ENCODE data around the gene GMEB2.
"Not testable (repeated sequence)": the region's sequence is repeated elsewhere in the genome, so short reads cannot be mapped to it uniquely, and the experiment has no call there.

GMEB2 gene

DNA sequence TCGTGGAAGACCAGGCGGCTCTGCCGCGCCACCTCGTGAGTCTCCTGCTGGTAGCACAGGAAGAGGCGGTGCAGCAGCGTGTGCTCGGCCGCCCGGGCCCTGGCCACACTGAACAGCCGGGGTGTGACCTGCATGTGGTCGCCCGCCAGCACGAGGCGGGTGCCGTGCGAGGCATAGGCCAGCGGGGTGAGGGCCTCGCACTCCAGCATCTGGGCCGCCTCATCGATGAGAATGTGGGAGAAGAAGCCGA lies 59.8 kb downstream of the GMEB2 start:
- TF ChIP-seq ZNF274 (IDR thresholded peaks at IDR 0.05; ENCODE audit: low read depth, low read length) = no peak
- no peak overlapping the region for H3K4me3 ChIP-seq (ENCODE audit: low read length)

GRCh38 chr20:63566395-63567135 lies 60.3 kb downstream of the GMEB2 start:
- TF ChIP-seq ZNF274 (IDR thresholded peaks at IDR 0.05; ENCODE audit: low read depth, low read length) = no peak

DNA sequence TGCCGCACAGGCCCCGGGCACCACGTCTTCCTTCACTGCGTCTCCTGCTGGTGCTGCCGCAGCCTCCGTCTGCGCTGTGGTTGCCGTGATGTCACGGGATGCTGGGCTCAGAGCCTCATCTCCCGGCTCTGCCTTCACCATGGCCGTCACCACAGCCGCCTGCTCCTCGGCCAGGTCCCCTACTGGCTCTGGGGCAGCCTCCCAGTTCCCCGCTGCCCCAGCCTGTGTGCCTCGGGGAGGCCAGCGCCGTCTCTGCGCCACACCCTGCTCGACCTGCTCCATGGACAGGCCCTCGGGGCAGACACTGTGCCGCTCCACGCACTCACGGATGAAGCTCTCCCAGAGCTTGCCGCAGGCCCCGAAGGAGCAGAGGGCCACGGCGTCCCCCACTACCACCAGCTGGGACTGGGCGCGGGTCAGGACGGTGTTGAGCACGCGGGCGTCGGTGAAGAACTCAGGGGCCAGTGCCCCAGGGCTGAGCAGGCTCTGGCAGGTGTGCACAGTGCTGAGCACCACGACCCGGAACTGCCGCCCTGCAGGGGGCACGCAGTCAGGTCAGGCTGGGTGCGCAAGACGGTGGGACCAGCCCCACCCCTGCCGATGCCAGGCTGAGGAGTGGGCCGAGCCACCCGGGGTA lies 61.1 kb downstream of the GMEB2 start:
- no peak overlapping the region for H3K4me3 ChIP-seq (ENCODE audit: low read length)
- no peak for TF ChIP-seq ZNF274 (IDR thresholded peaks at IDR 0.05; ENCODE audit: low read depth, low read length)

More at GRCh38 chr20:63566395-63567135, 60.3 kb downstream of the GMEB2 start:
- no peak overlapping the region for H3K4me3 ChIP-seq (ENCODE audit: low read length)

DNA sequence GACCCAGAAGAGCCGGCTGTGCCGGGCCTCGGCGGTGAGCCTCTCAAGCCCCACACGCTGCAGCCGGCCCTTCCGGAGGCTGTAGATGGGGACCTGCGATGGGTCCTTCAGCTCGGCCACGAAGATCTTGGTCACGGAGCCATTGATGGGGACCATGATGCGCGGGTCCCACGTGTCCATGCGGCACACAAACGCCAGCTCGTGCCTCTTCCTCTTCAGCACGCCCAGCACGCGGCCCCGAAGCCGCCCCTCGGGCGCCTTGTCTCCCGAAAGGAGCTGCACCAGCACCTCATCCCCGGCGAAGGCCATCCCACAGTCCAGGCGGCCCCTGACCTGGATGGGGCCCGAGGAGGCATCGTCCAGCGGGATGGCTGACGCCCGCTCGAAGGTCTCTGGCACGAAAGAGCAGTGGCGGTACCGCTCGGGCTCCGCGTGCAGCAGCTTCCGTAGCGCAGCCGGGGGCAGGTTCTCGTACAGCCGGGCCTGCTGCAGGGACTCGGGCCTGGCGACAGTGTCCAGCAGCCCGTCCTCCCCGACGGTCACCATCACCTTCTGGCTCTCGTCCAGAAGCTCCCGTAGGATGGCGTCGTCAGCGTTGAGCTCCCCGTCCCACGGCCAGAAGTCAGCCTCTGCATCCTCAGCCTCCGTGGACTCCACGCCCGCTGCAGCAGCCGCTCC lies 61.7 kb downstream of the GMEB2 start:
- TF ChIP-seq ZNF274 (IDR thresholded peaks at IDR 0.05; ENCODE audit: low read depth, low read length) = no peak
- H3K4me3 ChIP-seq (ENCODE audit: low read length) = no peak overlapping the region

- H3K4me3 ChIP-seq (ENCODE audit: low read length) = no peak overlapping the region
- TF ChIP-seq ZNF274 (IDR thresholded peaks at IDR 0.05; ENCODE audit: low read depth, low read length) = no peak
These were observed 62.7 kb downstream of the GMEB2 start for GRCh38 chr20:63564036-63564810.

DNA sequence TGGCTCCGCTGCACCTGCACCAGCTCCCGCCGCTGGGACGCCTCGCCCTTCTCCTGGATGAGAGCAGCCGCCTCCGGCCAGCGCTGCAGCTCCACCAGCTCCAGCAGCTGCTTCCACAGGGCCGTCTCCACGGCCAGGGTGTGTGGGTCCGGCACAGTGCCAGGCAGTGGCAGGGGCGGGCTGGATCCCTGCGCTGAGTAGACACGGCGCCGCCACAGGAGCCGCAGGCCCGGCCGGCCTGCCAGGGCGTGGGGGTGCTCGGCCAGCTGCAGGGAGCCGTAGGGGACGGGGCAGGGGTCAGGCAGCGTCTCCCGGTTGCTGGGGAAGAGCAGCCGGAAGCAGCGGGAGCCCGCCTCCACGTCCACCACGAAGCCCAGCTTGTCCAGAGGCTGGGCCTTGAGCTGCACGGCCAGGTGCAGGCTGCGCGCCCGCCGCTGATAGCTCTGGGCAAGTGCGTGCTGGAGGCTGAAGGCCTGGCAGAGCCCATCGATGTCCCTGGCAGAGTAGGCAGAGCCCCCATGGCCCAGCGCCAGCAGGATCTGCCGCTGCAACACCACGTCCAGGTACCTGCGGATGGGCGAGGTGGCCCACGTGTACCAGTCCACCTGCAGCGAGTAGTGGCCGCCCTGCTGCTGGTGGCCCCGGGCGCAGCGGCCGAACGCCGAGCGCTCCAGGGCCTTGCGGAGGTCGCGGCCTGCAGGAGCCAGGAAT lies 63.5 kb downstream of the GMEB2 start:
- no peak overlapping the region for H3K4me3 ChIP-seq (ENCODE audit: low read length)
- TF ChIP-seq ZNF274 (IDR thresholded peaks at IDR 0.05; ENCODE audit: low read depth, low read length) = no peak

DNA sequence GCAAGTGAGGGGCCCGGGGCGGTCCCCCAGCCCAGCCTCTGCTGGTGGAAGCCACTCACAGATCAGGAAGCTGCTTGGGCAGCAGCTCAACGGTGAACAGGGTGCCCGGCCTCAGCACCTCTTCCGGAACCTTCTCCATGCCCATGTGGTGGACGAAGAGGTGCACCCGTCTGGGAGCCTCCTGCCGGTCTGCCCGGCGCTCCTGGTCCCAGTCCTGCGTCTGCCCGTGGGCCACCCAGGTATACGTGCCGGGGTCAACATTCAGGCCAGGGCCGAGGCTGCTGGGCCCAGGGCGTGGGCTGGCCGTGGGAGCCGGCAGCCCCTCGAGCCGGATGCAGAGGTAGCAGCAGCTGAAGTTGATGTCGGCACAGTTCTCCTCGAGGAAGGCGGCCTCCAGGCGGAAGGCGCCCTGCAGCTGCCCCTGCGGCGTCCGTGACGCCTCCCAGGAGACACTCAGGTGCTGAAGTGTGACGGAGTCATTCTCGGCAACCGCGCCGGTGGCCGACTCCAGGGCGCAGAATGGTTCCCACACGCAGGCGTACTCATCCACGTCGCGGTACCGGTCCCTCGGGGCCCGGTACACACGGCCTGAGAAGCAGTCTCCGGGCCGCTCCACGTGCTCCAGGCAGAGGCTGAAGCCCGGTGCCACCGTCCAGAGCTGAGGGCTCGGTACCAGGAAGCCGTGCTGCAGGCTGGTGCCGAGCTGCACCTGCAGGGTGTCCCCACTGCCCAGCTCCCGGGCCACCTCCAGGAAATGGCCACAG lies 64.3 kb downstream of the GMEB2 start:
- H3K4me3 ChIP-seq (ENCODE audit: low read length) = no peak overlapping the region
- no peak for TF ChIP-seq ZNF274 (IDR thresholded peaks at IDR 0.05; ENCODE audit: low read depth, low read length)

GRCh38 chr20:63561624-63562396 lies 65.1 kb downstream of the GMEB2 start:
- no peak for TF ChIP-seq ZNF274 (IDR thresholded peaks at IDR 0.05; ENCODE audit: low read depth, low read length)
- no peak overlapping the region for H3K4me3 ChIP-seq (ENCODE audit: low read length)

DNA sequence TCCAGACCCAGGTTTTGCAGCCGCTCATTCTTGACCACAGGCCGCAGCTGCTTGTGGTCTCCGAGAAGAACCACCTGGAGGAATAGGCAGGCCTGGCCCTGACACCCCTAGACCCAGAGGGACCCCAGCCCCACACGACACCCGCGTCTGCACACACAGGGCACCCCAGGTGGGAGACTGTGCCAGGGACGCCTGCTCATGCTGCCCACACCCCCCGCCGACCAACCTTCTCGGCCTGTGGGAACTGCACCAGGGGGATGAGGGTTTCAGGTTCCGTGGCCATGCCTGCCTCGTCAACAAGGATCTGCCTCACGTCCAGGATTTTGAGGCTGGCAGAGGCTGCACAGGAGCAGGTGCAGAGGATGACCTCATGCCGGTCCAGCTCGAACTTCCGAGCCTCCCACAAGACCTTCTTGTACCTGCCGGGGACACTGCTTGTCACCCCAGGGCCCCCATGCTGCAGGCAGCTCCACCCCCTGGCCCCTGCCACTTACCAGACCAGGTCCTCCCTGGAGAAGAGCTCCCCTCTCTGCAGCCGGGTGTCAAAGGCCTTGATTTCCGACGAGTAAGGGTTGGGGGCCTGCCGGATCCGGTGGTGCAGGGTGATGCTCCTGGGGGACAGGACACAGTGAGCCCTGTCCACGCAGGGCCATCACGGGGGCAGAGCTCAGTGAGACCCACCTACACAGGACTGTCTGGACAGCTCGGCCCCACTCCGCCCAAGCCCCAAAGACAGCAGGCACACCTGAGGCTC lies 65.9 kb downstream of the GMEB2 start:
- H3K4me3 ChIP-seq (ENCODE audit: low read length) = no peak overlapping the region
- no peak for TF ChIP-seq ZNF274 (IDR thresholded peaks at IDR 0.05; ENCODE audit: low read depth, low read length)

DNA sequence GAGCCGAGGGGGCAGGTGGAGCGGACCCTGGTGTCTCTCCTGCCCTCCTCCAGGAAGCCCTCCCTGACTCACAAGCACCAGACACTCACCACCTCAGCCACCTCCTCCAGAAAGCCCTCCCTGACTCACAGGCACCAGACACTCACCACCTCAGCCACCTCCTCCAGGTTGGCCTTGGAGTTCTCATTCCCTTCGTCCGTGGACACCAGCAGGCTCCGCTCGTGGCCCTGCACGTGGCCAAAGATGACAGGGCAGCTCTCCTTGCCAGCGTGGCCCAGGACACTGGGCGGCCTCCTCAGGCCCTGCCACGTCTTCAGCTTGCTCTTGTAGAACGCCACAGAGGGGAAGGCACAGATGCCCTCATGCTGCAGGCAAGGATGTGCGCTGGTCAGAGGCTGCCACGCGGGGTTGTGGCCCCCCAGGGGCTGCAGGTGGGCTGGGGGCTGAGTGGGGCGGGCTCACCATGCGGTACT lies 66.5 kb downstream of the GMEB2 start:
- no peak overlapping the region for H3K4me3 ChIP-seq (ENCODE audit: low read length)
- TF ChIP-seq ZNF274 (IDR thresholded peaks at IDR 0.05; ENCODE audit: low read depth, low read length) = no peak

DNA sequence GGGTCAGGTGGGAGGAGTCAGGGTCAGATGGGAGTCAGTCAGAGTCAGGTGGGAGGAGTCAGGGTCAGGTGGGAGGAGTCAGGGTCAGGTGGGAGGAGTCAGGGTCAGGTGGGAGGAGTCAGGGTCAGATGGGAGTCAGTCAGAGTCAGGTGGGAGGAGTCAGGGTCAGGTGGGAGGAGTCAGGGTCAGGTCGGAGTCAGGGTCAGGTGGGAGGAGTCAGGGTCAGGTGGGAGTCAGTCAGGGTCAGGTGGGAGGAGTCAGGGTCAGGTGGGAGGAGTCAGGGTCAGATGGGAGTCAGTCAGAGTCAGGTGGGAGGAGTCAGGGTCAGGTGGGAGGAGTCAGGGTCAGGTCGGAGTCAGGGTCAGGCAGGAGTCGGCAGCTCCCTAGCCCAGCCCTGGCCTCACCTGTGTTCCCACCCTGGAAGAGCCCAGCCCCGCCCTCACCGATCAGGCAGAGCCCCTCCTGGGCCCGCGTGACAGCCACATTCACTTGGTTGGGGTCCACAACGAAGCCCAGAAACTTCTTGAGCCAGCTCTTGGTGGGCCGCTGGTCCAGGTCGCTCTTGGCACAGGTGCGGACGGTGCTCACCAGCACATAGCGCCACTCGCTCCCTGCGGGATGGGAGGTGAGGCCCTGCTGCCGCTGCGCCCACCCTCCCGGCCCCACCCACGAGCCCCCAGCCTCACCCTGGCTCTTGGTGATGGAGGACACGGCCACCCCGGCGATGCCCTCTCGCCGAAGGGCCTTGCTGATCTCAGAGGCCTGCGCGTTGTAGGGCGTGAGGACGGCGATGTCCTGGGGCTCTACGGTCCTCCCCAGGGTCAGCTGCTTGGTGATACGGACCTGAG lies 67.2 kb downstream of the GMEB2 start:
- H3K4me3 ChIP-seq (ENCODE audit: low read length) = not testable (repeated sequence)
